Measurements from ENCODE around the gene RELT. TPM values are rescaled to one million over a fixed set of nuclear protein-coding genes. Genes with fewer than 3 reads are reported as not detected.
A peak's percentile ranks its signal among the peaks of the same experiment; 100 is the strongest.

The RELT gene
- total RNA-seq, 1 experiment from 2014 or later: 10.2 TPM

- no peak overlapping the region for H4K5ac ChIP-seq (ENCODE audit: insufficient read length, low read depth, low read length)
- no peak overlapping the region for H3K23ac ChIP-seq (ENCODE audit: insufficient read length, low read depth, low read length)
- H3K4ac ChIP-seq (ENCODE audit: low read depth, low read length): no peak overlapping the region
- WGBS (ENCODE audit: extremely low coverage, insufficient read length, low lambda C conversion rate): no CpG with 5 or more reads among the region's 4 CpGs
- no peaks in the 10 kb centered on the region for H3K79me1 ChIP-seq (ENCODE audit: insufficient read depth, low read depth, low read length, poor library complexity, severe bottlenecking)
- H4K8ac ChIP-seq (replicated peaks; ENCODE audit: insufficient read length, low read depth, low read length): no peak overlapping the region
- no peak overlapping the region for H3K56ac ChIP-seq (ENCODE audit: insufficient read length, low read depth, low read length)
- no peak overlapping the region for H3K14ac ChIP-seq (ENCODE audit: insufficient read depth, low read length)
- no peak overlapping the region for H2AFZ ChIP-seq (ENCODE audit: low read length)
- no peak overlapping the region for H2BK20ac ChIP-seq (ENCODE audit: low read depth, low read length, poor library complexity, severe bottlenecking)
- Mint-ChIP-seq H3K4me1 (peaks cover 20 to 25% of the 10 kb centered on the region in 2 experiments), H3K36me3 (ENCODE audit: insufficient read depth in 1 of 3, low read depth in 3 of 3) (peaks cover 6 to 28% (median 23%) of the 10 kb centered on the region in 3 experiments; a peak in 6 of 7 replicates), H3K27ac (no peak overlapping the region), H3K27me3 (ENCODE audit: low read depth) (no peaks in the 10 kb centered on the region), H3K9me3 (no peaks in the 10 kb centered on the region), H3K4me3 (no peak overlapping the region)
- H3K18ac ChIP-seq (ENCODE audit: insufficient read length, low read depth, low read length): no peak overlapping the region
- H2BK120ac ChIP-seq (ENCODE audit: low read depth, low read length, poor library complexity, severe bottlenecking): no peak overlapping the region
- no peak overlapping the region for H3K9ac ChIP-seq (ENCODE audit: extremely low read depth, insufficient read length, low read length)
- H3K23me2 ChIP-seq (ENCODE audit: insufficient read length, low read depth, low read length, poor library complexity, severe bottlenecking): no peaks in the 10 kb centered on the region
- H3K27me3 ChIP-seq (ENCODE audit: insufficient read depth, low read length): no peaks in the 10 kb centered on the region
- no peak overlapping the region for H2AK5ac ChIP-seq (ENCODE audit: insufficient read length, low read length)
- H2BK15ac ChIP-seq (ENCODE audit: low read depth, low read length): no peak overlapping the region
- H2BK12ac ChIP-seq (ENCODE audit: insufficient read length, low read depth, low read length): no peak overlapping the region
- H4K20me1 ChIP-seq (ENCODE audit: control insufficient read depth, insufficient read depth, insufficient read length): no peaks in the 10 kb centered on the region
- no peaks in the 10 kb centered on the region for H3K79me2 ChIP-seq (ENCODE audit: insufficient read depth, low read length)
- no peak overlapping the region for H2BK5ac ChIP-seq (ENCODE audit: insufficient read length, low read length)
- no peak overlapping the region for H3K4me2 ChIP-seq (ENCODE audit: insufficient read depth, insufficient read length, low read length)
- TF ChIP-seq CTCF (conservative IDR thresholded peaks at IDR 0.05): peak; percentile 79
- no peak overlapping the region for H3K27ac ChIP-seq (ENCODE audit: insufficient read length, low read depth, low read length)
- H4K91ac ChIP-seq (ENCODE audit: insufficient read length, low read depth, low read length): no peak overlapping the region
- no peaks in the 10 kb centered on the region for H3K9me3 ChIP-seq (ENCODE audit: control insufficient read depth, low read depth, low read length)
- H3T11ph ChIP-seq (ENCODE audit: low read length): no peak overlapping the region
- peak; percentile 59 for DNase-seq
- H3K4me1 ChIP-seq (ENCODE audit: insufficient read depth, low read length): no peaks in the 10 kb centered on the region
These were observed 27.8 kb downstream of the RELT start for GRCh38 chr11:73404048-73404447.

All from H9 (cell line).